ENCODE results near the gene SOX18.

DNA sequence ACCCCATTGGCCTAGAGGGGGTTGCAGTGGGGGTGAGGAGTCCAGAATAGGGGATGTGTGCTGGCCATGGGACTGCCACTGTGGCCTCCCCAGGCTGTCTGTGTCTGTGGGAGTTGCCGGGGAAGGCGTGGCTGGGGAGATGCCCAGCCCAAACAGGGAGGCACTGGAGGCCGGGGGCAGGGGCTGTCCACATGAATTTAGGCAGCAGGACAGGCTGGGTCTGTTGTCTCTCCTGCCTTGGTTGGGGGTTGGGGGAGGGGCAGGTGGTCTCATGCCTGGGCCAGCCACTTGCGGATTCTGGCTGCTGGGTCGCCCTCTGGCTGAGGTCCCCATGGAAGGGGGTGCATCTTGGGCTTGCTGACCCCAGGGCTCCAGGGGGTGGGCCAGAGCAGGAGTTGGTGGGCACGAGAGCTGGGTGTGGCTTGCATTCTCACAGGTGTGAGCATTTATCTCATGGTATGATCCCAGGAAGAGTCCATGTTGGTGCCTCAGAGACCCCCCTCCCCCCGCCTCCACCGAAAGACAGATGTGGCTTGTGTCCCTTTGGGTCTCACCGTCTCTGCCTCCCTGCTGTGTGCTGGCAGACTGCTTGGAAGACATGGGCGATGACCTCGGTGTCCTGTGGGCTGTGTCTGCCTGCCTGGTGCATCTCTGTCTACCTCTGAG is 4.0 kb downstream of the SOX18 start:
- TF ChIP-seq EZH2phosphoT487 (IDR thresholded peaks at IDR 0.05) (no peak), EZH2 (IDR thresholded peaks at IDR 0.05) (no peak)
- TF ChIP-seq, protein P1, sequence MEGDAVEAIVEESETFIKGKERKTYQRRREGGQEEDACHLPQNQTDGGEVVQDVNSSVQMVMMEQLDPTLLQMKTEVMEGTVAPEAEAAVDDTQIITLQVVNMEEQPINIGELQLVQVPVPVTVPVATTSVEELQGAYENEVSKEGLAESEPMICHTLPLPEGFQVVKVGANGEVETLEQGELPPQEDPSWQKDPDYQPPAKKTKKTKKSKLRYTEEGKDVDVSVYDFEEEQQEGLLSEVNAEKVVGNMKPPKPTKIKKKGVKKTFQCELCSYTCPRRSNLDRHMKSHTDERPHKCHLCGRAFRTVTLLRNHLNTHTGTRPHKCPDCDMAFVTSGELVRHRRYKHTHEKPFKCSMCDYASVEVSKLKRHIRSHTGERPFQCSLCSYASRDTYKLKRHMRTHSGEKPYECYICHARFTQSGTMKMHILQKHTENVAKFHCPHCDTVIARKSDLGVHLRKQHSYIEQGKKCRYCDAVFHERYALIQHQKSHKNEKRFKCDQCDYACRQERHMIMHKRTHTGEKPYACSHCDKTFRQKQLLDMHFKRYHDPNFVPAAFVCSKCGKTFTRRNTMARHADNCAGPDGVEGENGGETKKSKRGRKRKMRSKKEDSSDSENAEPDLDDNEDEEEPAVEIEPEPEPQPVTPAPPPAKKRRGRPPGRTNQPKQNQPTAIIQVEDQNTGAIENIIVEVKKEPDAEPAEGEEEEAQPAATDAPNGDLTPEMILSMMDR (IDR thresholded peaks at IDR 0.05), result no peak
